ENCODE measurements around the gene OBP2B. TPM values are rescaled to one million over a fixed set of nuclear protein-coding genes. Genes with fewer than 3 reads are reported as not detected.
"Not testable (repeated sequence)": the region's sequence is repeated elsewhere in the genome, so short reads cannot be mapped to it uniquely, and the experiment has no call there.

OBP2B gene
- total RNA-seq, 1 experiment from 2014 or later, result not detected

DNA sequence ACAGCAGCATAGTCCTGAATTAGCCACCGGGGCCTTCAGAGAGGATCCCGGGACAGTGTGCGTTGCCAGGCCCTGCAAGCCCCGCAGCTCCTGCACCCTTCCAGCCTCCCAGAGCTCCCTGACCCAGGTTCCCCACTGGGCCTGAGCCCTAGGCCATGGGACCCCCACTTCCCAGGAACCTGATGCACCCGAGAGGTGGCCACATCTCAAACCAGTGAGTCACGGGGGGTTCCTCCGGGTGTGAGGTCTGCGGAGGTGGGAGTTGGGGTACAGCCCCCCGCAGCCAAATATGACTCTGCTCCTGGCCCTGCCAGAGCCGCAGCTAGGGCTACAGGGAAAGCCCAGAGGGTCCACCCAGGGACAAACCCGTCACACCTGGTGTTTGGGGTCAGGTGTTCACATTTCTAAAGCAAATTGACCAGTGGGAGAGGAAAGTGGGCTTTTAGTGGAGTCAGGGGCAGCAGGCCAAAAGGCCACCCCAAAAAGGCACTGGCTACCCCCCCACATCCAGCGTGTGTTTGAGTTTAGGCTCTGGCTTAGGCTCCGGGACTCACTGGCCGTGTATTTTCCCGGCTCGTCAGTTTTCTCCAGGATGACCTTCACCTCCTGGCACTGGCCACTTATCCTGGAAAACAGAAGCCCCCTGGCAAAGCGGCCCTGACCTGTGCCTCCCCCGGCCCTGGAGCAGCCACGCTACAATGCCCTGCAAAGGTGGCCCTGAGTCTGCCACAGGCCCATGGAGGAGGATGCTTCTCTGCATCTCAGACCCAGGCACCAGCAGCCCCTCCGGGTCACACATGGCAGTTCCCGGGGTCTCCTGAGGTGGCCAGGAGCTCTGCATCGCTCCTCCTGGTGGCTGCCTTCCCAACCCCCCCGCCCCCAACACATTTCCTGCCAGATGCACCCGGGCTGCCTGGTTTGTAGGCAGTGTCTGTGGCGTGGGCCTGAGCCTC lies 17.4 kb upstream of the OBP2B start:
- no peaks in the 10 kb centered on the region for H3K79me2 ChIP-seq (ENCODE audit: low read depth)
- intact Hi-C loops (cut with micrococcal nuclease; ENCODE audit: unreplicated experiment), result no loop called here
- H3F3A ChIP-seq (ENCODE audit: insufficient read depth, low read depth), result no peaks in the 10 kb centered on the region
- H4K20me1 ChIP-seq (ENCODE audit: insufficient read depth), result no peaks in the 10 kb centered on the region
- H3K27ac ChIP-seq, result no peak overlapping the region
- ChIA-PET POLR2A (ENCODE audit: unreplicated experiment) (no interaction called here), CTCF (interaction anchor here (0.7 kb wide), 1 partner anchor 205 kb away, joined by 4 read pairs; no protein-coding TSS in a partner anchor)
- H3K4me3 ChIP-seq, result no peak overlapping the region
- H3K9me2 ChIP-seq (ENCODE audit: insufficient read depth), result no peaks in the 10 kb centered on the region
- H3K27me3 ChIP-seq (ENCODE audit: insufficient read depth, low read depth), result peaks cover 44% of the 10 kb centered on the region
- BruUV-seq (replicated peaks), result no TSS peak
- H2AFZ ChIP-seq, result no peak overlapping the region
- DNase-seq, result no peak
- H3K9me3 ChIP-seq (ENCODE audit: insufficient read depth, low read depth), result no peaks in the 10 kb centered on the region
- TF ChIP-seq EZH2 (IDR thresholded peaks at IDR 0.05; ENCODE audit: low read depth), result no peak
- TF ChIP-seq, protein P1, sequence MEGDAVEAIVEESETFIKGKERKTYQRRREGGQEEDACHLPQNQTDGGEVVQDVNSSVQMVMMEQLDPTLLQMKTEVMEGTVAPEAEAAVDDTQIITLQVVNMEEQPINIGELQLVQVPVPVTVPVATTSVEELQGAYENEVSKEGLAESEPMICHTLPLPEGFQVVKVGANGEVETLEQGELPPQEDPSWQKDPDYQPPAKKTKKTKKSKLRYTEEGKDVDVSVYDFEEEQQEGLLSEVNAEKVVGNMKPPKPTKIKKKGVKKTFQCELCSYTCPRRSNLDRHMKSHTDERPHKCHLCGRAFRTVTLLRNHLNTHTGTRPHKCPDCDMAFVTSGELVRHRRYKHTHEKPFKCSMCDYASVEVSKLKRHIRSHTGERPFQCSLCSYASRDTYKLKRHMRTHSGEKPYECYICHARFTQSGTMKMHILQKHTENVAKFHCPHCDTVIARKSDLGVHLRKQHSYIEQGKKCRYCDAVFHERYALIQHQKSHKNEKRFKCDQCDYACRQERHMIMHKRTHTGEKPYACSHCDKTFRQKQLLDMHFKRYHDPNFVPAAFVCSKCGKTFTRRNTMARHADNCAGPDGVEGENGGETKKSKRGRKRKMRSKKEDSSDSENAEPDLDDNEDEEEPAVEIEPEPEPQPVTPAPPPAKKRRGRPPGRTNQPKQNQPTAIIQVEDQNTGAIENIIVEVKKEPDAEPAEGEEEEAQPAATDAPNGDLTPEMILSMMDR (conservative IDR thresholded peaks at IDR 0.05), result no peak
- no peaks in the 10 kb centered on the region for H3K36me3 ChIP-seq (ENCODE audit: low read depth)
- no peak overlapping the region for H3K4me2 ChIP-seq
- H3K4me1 ChIP-seq (replicated peaks; ENCODE audit: insufficient read depth), result no peaks in the 10 kb centered on the region

DNA sequence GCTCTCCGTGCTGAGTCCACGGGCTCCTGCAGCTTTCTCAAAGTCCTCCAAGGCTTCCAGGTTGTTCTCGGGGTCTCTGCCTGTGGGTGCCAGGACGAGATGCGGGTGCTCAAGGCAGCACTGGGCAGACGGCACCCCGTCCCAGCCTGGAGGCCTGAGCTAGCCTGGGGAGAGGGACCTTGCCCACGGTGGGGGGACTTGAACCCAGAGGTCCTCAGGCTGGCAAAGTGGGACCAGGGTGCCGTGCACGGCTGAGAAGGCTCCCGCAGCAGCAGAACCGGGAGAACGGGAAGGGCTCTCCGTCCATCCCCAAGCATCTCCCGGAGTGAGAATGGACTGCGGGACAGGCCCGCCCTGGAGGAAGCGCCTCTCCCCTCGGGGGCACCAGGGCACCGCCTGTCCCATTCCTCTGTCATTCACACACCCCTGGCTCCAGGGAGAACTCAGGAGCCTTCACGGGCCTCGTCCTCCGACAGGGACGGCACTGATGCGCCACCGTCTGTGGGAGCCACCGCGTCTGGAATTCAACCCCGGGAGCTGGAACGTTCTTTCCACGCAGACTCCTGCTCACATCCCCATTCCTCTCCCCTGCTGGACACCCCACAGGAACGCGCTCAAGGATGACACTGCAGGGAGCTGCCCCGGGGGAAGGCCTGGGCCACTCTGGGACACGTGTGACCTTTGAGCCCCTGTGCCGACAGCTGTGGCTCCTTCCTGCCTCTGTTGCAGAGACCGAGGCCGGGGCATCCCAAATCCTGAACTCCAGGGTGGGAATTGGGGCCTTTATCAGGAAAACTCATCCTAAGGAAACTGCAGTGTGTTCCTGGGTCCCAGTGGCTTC lies 16.3 kb upstream of the OBP2B start:
- intact Hi-C loops (cut with micrococcal nuclease; ENCODE audit: unreplicated experiment), result no loop called here
- BruUV-seq (replicated peaks), result no TSS peak
- no peak for TF ChIP-seq EZH2 (IDR thresholded peaks at IDR 0.05; ENCODE audit: low read depth)
- TF ChIP-seq, protein P1 (conservative IDR thresholded peaks at IDR 0.05), result no peak
- H2AFZ ChIP-seq, result no peak overlapping the region
- ChIA-PET CTCF (interaction anchor here (0.5 to 0.7 kb wide), 2 partner anchors 25 to 204 kb away, joined by 4 to 9 read pairs; no protein-coding TSS in a partner anchor), POLR2A (ENCODE audit: unreplicated experiment) (no interaction called here)
- no peaks in the 10 kb centered on the region for H3K9me2 ChIP-seq (ENCODE audit: insufficient read depth)
- H3K27ac ChIP-seq, result no peak overlapping the region
- H3K4me2 ChIP-seq, result no peak overlapping the region
- H3K9me3 ChIP-seq (ENCODE audit: insufficient read depth, low read depth), result no peaks in the 10 kb centered on the region
- no peaks in the 10 kb centered on the region for H3K36me3 ChIP-seq (ENCODE audit: low read depth)
- H4K20me1 ChIP-seq (ENCODE audit: insufficient read depth), result no peaks in the 10 kb centered on the region
- H3K79me2 ChIP-seq (ENCODE audit: low read depth), result no peaks in the 10 kb centered on the region
- peaks cover 54% of the 10 kb centered on the region for H3K27me3 ChIP-seq (ENCODE audit: insufficient read depth, low read depth)
- H3F3A ChIP-seq (ENCODE audit: insufficient read depth, low read depth), result no peaks in the 10 kb centered on the region
- H3K4me3 ChIP-seq, result no peak overlapping the region
- DNase-seq, result no peak
- H3K4me1 ChIP-seq (replicated peaks; ENCODE audit: insufficient read depth), result no peaks in the 10 kb centered on the region

DNA sequence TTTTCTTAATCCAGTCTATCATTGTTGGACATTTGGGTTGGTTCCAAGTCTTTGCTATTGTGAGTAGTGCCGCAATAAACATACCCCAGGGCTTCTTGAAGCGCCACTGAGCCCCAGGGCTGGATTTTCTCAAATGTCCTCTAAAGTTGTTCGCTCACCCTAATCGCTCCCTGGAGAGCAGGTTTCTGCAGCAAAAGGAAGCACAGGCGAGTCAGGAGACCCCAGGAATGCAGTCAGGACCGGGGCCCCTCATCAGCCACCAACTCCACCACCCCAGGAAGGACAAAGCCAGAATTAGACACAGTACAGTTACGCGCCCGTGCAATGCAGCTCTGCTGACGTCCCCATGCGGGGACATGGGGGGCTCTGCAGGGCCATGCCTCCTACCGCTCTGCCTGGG lies 15.7 kb upstream of the OBP2B start:
- peaks cover 56% of the 10 kb centered on the region for H3K27me3 ChIP-seq (ENCODE audit: insufficient read depth, low read depth)
- H4K20me1 ChIP-seq (ENCODE audit: insufficient read depth), result no peaks in the 10 kb centered on the region
- no TSS peak for BruUV-seq (replicated peaks)
- ChIA-PET CTCF (interaction anchor here (0.7 kb wide), 1 partner anchor 63 kb away, joined by 6 read pairs; no protein-coding TSS in a partner anchor), POLR2A (ENCODE audit: unreplicated experiment) (no interaction called here)
- no peak overlapping the region for H3K4me2 ChIP-seq
- H3K4me1 ChIP-seq (replicated peaks; ENCODE audit: insufficient read depth), result no peaks in the 10 kb centered on the region
- no peaks in the 10 kb centered on the region for H3F3A ChIP-seq (ENCODE audit: insufficient read depth, low read depth)
- H2AFZ ChIP-seq, result no peak overlapping the region
- H3K36me3 ChIP-seq (ENCODE audit: low read depth), result no peaks in the 10 kb centered on the region
- no peaks in the 10 kb centered on the region for H3K9me3 ChIP-seq (ENCODE audit: insufficient read depth, low read depth)
- TF ChIP-seq, protein P1 (conservative IDR thresholded peaks at IDR 0.05), result no peak
- TF ChIP-seq EZH2 (IDR thresholded peaks at IDR 0.05; ENCODE audit: low read depth), result no peak
- intact Hi-C loops (cut with micrococcal nuclease; ENCODE audit: unreplicated experiment), result no loop called here
- H3K9me2 ChIP-seq (ENCODE audit: insufficient read depth), result no peaks in the 10 kb centered on the region
- no peak for DNase-seq
- no peak overlapping the region for H3K4me3 ChIP-seq
- no peak overlapping the region for H3K27ac ChIP-seq
- H3K79me2 ChIP-seq (ENCODE audit: low read depth), result no peaks in the 10 kb centered on the region

DNA sequence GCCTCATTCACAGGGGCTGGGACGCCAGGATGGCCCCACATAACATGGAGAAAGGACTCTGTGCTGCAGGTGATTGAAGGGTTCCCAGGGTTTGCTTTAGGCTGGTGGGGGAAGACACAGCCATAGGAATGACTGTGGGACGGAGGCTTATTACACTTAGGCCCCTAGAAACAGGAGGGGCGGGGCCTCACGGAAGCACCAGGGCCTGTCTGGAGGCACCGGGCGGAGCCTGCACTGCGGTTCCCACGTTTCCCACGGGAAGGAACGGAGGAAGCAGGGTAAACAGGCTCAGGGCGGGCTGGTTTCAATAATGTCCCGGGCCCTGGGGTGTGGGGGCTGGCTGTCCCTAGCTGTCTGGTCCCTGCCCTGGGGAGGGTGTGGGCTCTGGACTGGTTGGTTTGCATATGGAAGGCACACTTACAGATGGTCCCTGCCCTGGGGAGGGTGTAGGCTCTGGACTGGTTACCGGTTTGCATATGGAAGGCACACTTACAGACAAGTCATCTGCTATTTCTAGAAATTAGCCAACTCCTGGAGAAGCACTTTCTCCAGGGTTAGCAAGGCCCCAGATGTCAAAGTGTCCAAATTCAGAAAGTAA lies 14.2 kb upstream of the OBP2B start:
- H3K4me3 ChIP-seq; H3K79me2 ChIP-seq (ENCODE audit: low read depth); H3K9me3 ChIP-seq (ENCODE audit: insufficient read depth, low read depth); POLR2A ChIA-PET (ENCODE audit: unreplicated experiment); H3F3A ChIP-seq (ENCODE audit: insufficient read depth, low read depth); H3K27ac ChIP-seq; BruUV-seq (replicated peaks); H3K4me2 ChIP-seq; intact Hi-C loops (cut with micrococcal nuclease; ENCODE audit: unreplicated experiment); H3K4me1 ChIP-seq (replicated peaks; ENCODE audit: insufficient read depth); DNase-seq; H3K36me3 ChIP-seq (ENCODE audit: low read depth); H4K20me1 ChIP-seq (ENCODE audit: insufficient read depth); H2AFZ ChIP-seq; CTCF ChIA-PET; H3K9me2 ChIP-seq (ENCODE audit: insufficient read depth): not testable (repeated sequence)
- peaks cover 71% of the 10 kb centered on the region for H3K27me3 ChIP-seq (ENCODE audit: insufficient read depth, low read depth)

Data from PC-9 (cell line).